ENCODE data around the gene ARFGAP1.

DNA sequence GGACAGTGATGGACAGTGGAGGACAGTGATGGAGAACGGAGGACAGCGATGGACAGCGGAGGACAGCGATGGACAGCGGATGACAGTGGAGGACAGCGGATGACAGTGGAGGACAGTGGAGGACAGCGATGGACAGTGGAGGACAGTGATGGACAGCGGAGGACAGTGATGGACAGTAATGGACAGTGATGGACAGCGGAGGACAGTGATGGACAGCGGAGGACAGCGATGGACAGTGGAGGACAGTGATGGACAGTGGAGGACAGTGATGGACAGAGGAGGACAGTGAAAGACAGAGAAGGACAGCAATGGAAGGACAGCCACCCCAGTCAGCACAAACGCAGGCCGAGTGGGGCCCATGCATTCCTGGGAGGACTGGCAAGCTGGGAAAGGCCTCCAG is 15.0 kb upstream of the ARFGAP1 start:
- TF ChIP-seq, protein P1, sequence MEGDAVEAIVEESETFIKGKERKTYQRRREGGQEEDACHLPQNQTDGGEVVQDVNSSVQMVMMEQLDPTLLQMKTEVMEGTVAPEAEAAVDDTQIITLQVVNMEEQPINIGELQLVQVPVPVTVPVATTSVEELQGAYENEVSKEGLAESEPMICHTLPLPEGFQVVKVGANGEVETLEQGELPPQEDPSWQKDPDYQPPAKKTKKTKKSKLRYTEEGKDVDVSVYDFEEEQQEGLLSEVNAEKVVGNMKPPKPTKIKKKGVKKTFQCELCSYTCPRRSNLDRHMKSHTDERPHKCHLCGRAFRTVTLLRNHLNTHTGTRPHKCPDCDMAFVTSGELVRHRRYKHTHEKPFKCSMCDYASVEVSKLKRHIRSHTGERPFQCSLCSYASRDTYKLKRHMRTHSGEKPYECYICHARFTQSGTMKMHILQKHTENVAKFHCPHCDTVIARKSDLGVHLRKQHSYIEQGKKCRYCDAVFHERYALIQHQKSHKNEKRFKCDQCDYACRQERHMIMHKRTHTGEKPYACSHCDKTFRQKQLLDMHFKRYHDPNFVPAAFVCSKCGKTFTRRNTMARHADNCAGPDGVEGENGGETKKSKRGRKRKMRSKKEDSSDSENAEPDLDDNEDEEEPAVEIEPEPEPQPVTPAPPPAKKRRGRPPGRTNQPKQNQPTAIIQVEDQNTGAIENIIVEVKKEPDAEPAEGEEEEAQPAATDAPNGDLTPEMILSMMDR (IDR thresholded peaks at IDR 0.05; ENCODE audit: extremely low read depth in 1 of 2, insufficient read depth in 1 of 2, low read depth in 1 of 2, low read length in 2 of 2): no peak
- TF ChIP-seq, protein P2, sequence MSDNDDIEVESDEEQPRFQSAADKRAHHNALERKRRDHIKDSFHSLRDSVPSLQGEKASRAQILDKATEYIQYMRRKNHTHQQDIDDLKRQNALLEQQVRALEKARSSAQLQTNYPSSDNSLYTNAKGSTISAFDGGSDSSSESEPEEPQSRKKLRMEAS (IDR thresholded peaks at IDR 0.05; ENCODE audit: insufficient read depth, insufficient read length): no peak
